Jurkat, Clone E6-1 (cell line): ENCODE results near the gene PXDC1.

ENCODE experiments used
- DNase-seq: peaks from one replicate; pipeline ENCODE4 v3.0.0-alpha.2; 2011; ENCODE audit warnings: low read depth, low spot score
- H3K4me3 ChIP-seq: 2 replicates; pipeline ENCODE4 v1.5.1; 2011; ENCODE audit warnings: mild to moderate bottlenecking, low read length, control low read depth, moderate library complexity

PXDC1 gene

DNA sequence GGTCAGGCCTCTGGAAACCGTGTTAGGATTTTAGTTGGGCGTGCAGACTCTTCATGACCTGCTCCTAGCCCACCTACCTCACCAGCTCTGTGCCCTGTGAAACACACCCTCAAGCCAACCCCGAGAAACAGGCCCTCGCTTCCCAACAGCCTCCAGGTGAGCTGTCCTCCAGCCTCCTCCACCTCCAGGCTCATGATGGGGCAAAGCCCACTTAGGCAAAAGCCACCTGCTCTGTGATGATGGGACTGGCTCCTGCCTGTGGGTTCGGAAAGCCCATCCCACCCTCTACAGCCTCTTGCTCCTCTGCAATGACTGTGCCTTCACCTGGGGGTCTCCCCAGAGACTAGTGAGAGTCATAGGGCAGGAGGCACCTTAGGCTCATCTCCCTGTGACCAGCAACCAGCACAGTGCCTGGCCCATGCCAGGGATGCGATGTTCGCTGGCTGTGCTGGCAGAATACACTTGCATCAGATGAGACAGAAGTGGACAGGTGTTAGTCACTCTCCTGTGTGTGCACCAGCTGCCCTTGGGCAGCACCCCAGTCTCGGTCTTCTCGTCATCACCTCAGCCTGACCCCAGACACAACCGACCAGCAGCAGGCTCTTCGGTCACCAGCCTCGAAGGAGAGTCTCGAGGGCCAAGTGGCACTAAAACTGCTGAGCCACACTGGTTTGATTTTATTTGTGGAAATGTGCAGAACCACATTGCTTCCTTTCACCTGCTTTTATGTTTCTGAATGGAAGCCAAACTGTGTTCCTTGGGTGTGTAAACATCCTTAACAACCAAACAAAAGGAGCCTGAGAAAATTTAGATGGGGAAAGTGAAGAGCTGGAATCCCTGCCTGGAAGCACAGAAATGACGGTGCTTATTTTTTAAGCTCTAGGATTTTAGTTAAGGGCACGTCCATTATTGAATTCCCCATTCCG, 10.7 kb downstream of the PXDC1 start:
- H3K4me3 ChIP-seq, result no peak overlapping the region
- DNase-seq, result no peak

GRCh38 chr6:3739311-3739897, 12.1 kb downstream of the PXDC1 start:
- no peak overlapping the region for H3K4me3 ChIP-seq
- no peak for DNase-seq

DNA sequence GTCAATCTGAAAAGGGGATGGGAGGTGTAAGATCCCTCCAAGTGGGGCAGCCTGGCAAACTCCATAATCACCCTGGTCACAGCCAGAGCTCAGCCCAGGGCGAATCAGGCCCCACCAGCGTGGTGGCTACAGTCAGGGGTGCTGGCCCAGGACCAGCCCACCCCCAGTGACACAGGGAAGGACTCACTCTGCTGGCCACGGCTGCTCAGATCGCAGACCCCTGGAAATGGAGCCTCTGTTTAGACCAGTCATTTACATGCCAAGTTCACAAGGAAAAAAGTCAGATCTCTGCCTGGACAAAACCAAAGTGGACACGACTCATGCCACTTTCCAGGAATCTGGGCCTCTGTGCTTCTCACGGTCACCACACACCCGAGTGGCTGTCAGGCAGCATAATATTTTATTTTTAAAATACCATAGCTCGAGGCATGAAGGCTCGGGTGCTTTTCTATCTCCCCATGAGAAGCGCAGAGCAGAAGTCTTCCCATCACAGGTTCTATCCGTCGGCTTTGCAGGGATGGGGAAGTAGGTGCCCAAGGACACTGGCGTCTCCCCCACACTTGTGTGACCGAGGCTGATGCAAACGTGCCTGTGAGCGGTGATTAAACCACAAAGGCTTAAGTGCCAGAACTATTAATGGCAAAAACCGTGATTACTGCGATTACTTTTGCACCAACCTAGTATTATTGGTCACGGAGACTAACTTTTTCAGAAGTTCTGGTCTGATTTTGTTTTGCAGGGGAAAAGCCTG, 13.0 kb downstream of the PXDC1 start:
- no peak for DNase-seq
- H3K4me3 ChIP-seq, result no peak overlapping the region

GRCh38 chr6:3737831-3738210, 13.7 kb downstream of the PXDC1 start:
- no peak for DNase-seq
- no peak overlapping the region for H3K4me3 ChIP-seq

DNA sequence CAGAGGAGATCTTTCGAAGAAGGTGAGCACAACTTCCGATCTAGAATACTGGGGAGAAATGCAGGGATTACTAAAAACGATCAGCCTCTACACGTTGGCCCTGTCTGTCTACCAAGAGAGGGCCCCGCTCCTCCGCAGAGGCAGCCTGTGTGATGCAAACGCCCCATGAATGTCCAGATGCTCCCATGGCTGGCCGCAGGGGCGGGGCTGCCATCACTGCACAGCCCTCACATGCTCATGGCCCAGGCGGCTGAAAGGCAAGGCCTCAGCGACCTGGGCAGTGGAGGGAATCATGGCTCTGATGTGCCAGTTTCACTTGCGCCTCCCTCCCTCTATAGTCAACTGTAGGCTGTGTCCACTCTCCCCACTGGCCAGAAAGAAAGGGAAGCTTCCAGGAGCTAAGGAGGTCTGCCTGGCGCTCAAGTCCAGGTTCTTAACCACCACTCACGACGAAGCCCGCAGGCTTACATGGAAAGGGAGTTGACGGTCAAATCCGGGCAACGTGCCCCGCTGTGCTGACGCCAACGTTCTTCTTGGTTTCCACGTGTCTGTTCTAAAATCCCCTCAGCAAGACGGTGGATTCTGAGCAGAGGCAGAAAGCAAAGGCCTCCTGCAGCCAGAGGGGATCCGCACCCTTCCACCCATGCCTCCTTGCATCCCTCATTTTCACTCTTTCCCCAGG, 14.2 kb downstream of the PXDC1 start:
- DNase-seq, result no peak
- no peak overlapping the region for H3K4me3 ChIP-seq

DNA sequence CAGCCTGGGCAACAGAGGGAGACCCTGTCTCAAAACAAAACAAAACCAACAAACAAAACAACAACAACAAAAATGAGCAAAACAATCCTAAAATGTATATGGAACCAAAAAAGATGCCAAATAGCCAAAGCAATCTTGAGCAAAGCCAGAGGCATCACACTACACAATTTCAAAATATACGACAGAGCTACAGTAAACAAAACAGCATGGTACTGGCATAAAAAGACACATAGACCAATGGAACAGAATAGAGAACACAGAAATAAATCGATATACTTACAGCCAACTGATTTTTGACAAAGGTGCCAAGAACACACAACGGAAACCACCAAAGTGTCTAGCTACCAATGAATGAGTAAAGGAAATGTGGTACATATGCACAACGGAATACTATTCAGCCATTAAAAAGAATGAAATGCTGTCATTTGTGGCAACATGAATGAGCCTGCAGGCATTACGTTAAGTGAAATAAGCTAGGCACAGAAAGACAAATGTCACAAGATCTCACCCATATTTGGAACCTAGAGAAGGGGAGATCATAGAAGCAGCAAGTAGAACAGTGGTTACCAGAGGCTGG, 16.4 kb downstream of the PXDC1 start:
- no peak overlapping the region for H3K4me3 ChIP-seq

DNA sequence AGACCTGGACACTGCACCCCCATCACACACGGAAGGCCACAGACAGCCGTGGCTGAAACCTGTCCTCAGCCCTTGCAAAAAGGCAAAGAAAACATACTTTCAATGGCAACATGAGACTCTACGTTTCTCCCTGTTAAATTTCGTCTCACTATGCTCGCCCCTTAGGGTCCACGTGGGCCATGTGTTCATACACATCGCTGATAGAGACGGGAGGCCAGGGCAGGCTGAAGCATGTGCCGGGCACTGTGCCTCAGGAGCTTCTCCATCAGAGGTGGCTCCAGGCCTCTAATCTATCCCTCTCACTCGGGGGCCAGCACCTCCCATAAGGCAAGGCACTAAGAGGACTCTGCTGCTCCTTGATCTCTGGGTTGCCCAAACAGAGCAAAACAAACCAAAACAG, 17.5 kb downstream of the PXDC1 start:
- DNase-seq, result no peak
- no peak overlapping the region for H3K4me3 ChIP-seq

More for the DNA sequence above, 16.4 kb downstream of the PXDC1 start:
- DNase-seq, result no peak

DNA sequence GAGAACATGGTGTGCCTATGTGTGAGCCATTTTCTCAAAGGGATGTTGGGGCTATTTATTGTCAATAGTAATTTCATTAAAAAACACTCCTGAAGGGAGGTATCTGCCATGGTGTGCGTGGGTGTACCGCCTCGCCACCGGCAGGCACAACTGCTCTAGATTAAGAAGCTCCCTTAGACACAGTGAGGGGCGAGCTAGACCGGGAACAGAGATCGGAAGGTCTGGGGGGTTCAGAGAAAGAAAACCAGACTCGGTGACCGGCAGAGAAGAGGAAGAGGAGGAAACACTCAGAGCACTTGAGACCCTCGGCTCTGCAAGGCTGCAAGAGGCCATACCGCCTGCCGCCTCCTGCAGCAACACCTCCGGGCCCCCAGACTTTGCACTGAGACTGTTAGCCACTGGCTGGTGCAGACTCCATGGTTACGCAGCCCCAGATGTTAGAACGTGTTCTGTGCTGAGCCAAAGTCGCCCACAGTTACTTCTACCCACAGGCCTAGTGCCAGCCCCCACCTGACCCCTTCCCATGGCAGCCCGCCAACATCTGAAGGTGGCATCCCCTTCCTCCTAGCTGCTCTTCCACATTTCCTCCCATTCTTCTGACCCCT, 18.1 kb downstream of the PXDC1 start:
- DNase-seq, result no peak

GRCh38 chr6:3732345-3733141, 19.0 kb downstream of the PXDC1 start:
- DNase-seq, result peak; percentile 44
- H3K4me3 ChIP-seq, result no peak overlapping the region

More for the DNA sequence above, 18.1 kb downstream of the PXDC1 start:
- no peak overlapping the region for H3K4me3 ChIP-seq

DNA sequence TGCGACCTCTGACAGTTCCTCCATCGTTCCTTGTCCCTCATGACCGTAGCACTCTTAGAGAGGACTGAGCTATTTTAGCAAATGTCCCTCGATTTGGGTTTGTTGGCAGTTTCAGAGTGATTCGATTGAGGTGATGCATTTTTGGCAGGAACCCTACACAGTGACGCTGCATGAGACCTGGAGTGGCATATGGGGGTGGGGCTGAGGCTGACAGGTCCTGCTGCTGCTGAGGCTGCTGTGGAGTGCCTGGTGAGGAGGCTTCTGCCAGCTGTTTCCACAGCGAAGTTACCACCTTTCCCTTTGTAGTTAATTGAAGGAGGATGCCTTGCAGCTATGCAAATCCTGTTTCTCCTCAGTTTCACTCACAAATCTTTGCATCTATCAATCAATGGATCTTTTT, 19.8 kb downstream of the PXDC1 start:
- DNase-seq, result no peak

GRCh38 chr6:3729603-3730344, 21.7 kb downstream of the PXDC1 start:
- no peak for DNase-seq
- no peak overlapping the region for H3K4me3 ChIP-seq

More for the DNA sequence above, 19.8 kb downstream of the PXDC1 start:
- H3K4me3 ChIP-seq, result no peak overlapping the region

- no peak overlapping the region for H3K4me3 ChIP-seq
- DNase-seq, result no peak
Observed at GRCh38 chr6:3727593-3728108, 23.9 kb downstream of the PXDC1 start.

GRCh38 chr6:3727036-3727435, 24.5 kb downstream of the PXDC1 start:
- DNase-seq, result no peak

DNA sequence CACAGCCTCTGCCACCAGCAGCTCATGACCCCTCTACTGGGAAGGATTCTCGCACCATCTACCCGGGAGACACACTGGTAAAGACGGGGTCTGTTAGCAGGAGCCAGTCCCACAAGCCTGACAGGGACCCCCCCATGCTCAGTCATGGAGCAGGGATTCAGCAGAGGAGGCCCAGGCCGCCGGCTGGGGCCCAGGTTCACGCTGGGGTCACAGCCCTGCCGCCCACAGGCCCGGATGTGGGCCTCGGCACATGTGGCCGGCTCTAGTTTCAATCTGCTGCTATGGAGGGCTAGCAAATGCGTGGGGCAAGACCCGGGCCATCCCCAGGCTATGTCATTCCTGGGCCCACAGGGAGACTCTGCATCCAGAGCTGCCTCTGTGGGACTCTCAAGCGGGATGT, 25.1 kb downstream of the PXDC1 start:
- H3K4me3 ChIP-seq, result no peak overlapping the region
- no peak for DNase-seq

More at GRCh38 chr6:3727036-3727435, 24.5 kb downstream of the PXDC1 start:
- no peak overlapping the region for H3K4me3 ChIP-seq

- H3K4me3 ChIP-seq, result no peak overlapping the region
- DNase-seq, result no peak
Observed at GRCh38 chr6:3725145-3726047, 26.1 kb downstream of the PXDC1 start.
